ENCODE data around the gene VPS37D.
"Not testable (repeated sequence)": the region's sequence is repeated elsewhere in the genome, so short reads cannot be mapped to it uniquely, and the experiment has no call there.

Gene VPS37D

DNA sequence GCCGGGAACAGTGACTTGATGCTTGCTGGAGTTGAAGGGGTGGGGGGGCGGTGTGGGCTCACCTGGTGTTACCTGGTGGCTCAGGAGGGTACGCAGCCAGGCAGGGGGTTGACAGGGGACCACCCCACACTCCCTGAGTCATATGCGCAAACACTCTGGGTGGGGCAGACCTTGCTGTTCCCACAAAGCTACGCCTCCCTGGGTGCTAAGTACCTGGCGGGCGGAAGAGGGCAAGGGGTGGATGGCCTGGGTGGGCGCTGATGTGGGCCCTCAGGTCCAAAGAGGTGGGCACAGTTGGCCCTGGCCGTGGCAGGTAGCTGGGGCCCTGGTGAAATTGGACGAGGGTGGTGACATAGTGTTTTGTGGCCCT is 37.9 kb downstream of the VPS37D start:
- Histone ChIP-seq H3K79me2 (ENCODE audit: control insufficient read depth, insufficient read depth, low read length, unreplicated experiment) (peaks cover 42% of the 10 kb centered on the region), H2AFZ (ENCODE audit: low read length, unreplicated experiment) (no peak overlapping the region), H3K36me3 (ENCODE audit: insufficient read depth, low read length) (peaks cover 19% of the 10 kb centered on the region; the same call in 1 of the 2 replicates), H3K27ac (ENCODE audit: low read depth, low read length) (peak overlapping the region; percentile 59), H3K27me3 (ENCODE audit: insufficient read depth, low read length) (no peaks in the 10 kb centered on the region), H3K4me1 (ENCODE audit: control insufficient read depth, insufficient read depth, low read length, unreplicated experiment) (peaks cover 51% of the 10 kb centered on the region), H3K4me3 (ENCODE audit: low read depth, low read length) (no peak overlapping the region)

DNA sequence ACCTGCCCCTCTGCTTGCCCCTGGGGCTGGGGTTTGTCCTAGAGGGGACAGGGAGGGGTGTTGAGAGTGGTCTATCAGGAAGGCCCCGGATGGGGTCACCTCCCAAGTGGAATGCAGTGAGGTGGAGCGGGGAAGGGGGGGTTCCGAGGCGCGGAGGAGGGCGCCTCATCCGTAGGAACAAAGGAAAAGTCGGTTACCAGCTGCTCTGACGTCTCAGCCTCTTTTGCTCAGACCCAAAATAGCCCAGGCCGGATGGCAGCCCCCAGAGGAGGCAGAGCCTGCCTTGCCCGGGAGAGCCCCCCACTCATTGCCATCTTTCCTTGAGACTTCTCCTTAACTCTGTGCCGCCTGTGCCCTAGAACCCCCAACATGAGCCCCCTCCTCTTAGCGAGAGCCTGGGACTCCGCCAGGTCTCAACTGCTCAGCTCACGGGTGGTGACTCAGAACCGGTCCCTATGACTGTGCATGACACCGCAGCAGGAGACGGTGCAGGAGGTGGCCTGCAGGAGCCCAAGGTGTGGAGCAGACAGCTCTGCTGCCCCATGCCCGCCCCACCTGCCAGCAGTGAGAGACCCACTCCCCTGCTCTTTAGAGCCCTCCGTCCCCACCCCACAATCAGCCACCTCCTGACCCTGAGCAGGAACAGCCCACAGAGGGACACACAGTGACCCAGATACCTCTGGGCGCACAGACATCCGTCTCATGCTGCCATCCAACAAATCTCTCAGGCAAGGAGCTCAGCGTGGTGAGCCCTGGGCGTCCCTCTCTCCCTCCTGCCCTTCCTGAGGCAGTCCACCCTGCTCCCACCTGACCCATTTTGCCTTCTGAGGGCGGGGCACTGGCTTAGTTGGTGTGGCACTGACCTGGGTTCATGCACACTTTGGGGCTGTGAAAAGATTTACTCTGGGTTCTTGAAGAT is 38.8 kb downstream of the VPS37D start:
- Histone ChIP-seq H3K36me3 (ENCODE audit: insufficient read depth, low read length) (peaks cover 24% of the 10 kb centered on the region; the same call in 1 of the 2 replicates), H3K27ac (ENCODE audit: low read depth, low read length) (peak overlapping the region; percentile 59), H3K27me3 (ENCODE audit: insufficient read depth, low read length) (no peaks in the 10 kb centered on the region), H3K79me2 (ENCODE audit: control insufficient read depth, insufficient read depth, low read length, unreplicated experiment) (peaks cover 50% of the 10 kb centered on the region), H3K4me1 (ENCODE audit: control insufficient read depth, insufficient read depth, low read length, unreplicated experiment) (peaks cover 58% of the 10 kb centered on the region), H2AFZ (ENCODE audit: low read length, unreplicated experiment) (no peak overlapping the region), H3K4me3 (ENCODE audit: low read depth, low read length) (no peak overlapping the region)

DNA sequence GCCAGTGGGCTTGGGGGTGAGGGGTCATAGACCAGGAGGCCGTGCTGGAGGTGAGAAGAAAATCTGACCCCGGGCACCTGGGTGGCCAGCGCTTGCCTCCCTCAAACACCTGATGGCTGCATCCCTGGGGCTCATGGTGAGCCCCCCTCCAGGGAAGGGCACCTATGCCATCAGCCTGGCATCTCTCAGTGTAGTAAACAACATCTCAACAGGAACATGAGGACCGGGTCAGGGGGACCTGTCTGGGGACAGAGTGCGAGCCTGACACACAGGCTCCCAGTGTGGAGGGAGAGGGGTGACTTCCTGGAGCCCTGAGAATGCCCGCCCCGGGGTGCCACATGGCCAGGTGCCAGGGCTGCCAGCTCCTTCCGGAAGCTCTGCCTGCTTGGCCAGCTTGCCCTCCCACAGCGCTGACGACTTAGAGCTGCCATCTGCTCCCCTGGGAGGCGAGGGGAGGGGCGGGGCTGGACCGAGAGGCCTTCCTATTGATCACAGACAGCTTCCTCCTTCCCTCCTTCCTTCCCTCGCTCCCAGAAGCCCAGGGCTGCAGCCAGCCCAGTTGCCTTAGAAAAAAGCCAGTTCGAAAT is 39.5 kb downstream of the VPS37D start:
- no peak overlapping the region for H2AFZ ChIP-seq (ENCODE audit: low read length, unreplicated experiment)
- peaks cover 66% of the 10 kb centered on the region for H3K4me1 ChIP-seq (ENCODE audit: control insufficient read depth, insufficient read depth, low read length, unreplicated experiment)
- no peaks in the 10 kb centered on the region for H3K27me3 ChIP-seq (ENCODE audit: insufficient read depth, low read length)
- H3K36me3 ChIP-seq (ENCODE audit: insufficient read depth, low read length): peaks cover 22% of the 10 kb centered on the region; the same call in 1 of the 2 replicates
- peaks cover 58% of the 10 kb centered on the region for H3K79me2 ChIP-seq (ENCODE audit: control insufficient read depth, insufficient read depth, low read length, unreplicated experiment)
- no peak overlapping the region for H3K4me3 ChIP-seq (ENCODE audit: low read depth, low read length)
- H3K27ac ChIP-seq (ENCODE audit: low read depth, low read length): peak overlapping the region; percentile 59

DNA sequence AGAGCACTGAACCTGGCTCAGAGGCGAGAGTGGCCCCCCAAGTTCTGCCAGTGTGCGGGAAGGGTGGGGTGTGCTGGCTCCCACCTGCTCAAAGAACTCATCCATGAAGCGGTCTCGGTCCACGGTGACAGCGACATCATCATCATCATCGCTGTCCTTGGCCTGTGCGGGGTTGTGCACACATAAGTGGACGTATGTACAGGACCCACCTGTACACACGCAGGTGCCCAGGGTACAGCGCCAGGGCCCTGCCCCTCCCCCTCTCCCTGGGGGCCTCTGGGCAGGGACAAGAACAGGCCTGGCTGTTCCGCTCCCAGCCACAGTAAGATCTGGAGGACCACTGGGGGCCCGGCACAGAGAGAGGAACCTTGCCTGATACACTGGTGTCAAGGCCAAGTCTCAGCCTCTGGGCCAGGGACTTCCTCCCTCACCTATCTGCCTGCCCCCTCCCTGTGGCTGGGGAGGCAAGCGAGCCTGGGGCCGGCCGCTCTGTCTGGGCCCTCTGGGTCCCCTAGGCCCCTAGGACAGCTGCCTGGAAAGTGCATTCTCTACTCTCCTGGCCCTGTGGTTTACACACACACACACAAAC is 41.4 kb downstream of the VPS37D start:
- Histone ChIP-seq H3K4me3 (ENCODE audit: low read depth, low read length) (no peak overlapping the region), H2AFZ (ENCODE audit: low read length, unreplicated experiment) (no peak overlapping the region), H3K36me3 (ENCODE audit: insufficient read depth, low read length) (peaks cover 24% of the 10 kb centered on the region; the same call in 1 of the 2 replicates), H3K4me1 (ENCODE audit: control insufficient read depth, insufficient read depth, low read length, unreplicated experiment) (peaks cover 82% of the 10 kb centered on the region), H3K79me2 (ENCODE audit: control insufficient read depth, insufficient read depth, low read length, unreplicated experiment) (peaks cover 70% of the 10 kb centered on the region), H3K27me3 (ENCODE audit: insufficient read depth, low read length) (no peaks in the 10 kb centered on the region), H3K27ac (ENCODE audit: low read depth, low read length) (no peak overlapping the region)

DNA sequence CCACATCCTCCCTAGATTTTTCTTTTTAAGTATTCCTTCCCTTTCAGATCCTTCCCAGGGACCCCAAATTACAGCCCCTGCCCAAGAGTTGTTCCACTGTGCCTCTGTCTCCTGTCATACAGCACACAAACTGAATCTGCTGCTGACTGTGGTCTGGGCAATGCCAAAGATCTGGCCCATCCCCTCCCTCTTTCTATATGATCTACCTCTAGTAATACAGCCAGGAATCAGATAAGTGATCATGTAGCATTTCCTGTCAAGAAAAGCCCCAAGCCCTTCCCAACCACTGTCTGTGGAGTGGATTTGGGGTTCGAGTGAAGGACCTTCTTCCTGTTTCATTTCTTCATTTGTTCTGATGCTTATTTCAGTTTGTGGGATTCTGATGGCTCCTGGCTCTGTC is 45.1 kb downstream of the VPS37D start:
- H2AFZ ChIP-seq (ENCODE audit: low read length, unreplicated experiment): no peak overlapping the region
- peaks cover 71% of the 10 kb centered on the region for H3K4me1 ChIP-seq (ENCODE audit: control insufficient read depth, insufficient read depth, low read length, unreplicated experiment)
- peaks cover 21% of the 10 kb centered on the region; the same call in 1 of the 2 replicates for H3K36me3 ChIP-seq (ENCODE audit: insufficient read depth, low read length)
- H3K27me3 ChIP-seq (ENCODE audit: insufficient read depth, low read length): no peaks in the 10 kb centered on the region
- H3K27ac ChIP-seq (ENCODE audit: low read depth, low read length): peak overlapping the region; percentile 34; the same call in 1 of the 2 replicates
- H3K4me3 ChIP-seq (ENCODE audit: low read depth, low read length): no peak overlapping the region
- peaks cover 89% of the 10 kb centered on the region for H3K79me2 ChIP-seq (ENCODE audit: control insufficient read depth, insufficient read depth, low read length, unreplicated experiment)

DNA sequence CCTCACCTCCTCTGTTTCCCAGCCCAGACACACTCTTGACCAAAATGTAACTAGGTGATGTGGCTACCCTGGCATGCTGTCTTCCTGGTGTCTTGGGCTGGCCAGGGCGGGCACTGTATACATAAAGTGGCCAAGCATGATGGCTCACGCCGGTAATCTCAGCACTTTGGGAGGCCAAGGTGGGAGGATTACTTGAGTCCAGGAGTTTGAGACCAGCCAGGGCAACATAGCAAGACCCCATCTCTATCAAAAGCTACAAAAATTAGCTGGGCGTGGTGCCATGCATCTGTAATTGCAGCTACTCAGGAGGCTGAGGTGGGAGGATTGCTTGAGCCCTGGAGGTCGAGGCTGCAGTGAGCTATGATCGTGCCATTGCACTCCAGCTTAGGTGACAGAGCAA is 45.7 kb downstream of the VPS37D start:
- not testable (repeated sequence) for H3K4me3 ChIP-seq (ENCODE audit: low read depth, low read length); H3K27me3 ChIP-seq (ENCODE audit: insufficient read depth, low read length); H2AFZ ChIP-seq (ENCODE audit: low read length, unreplicated experiment); H3K27ac ChIP-seq (ENCODE audit: low read depth, low read length)
- peaks cover 68% of the 10 kb centered on the region for H3K4me1 ChIP-seq (ENCODE audit: control insufficient read depth, insufficient read depth, low read length, unreplicated experiment)
- H3K36me3 ChIP-seq (ENCODE audit: insufficient read depth, low read length): peaks cover 21% of the 10 kb centered on the region; the same call in 1 of the 2 replicates
- peaks cover 91% of the 10 kb centered on the region for H3K79me2 ChIP-seq (ENCODE audit: control insufficient read depth, insufficient read depth, low read length, unreplicated experiment)

DNA sequence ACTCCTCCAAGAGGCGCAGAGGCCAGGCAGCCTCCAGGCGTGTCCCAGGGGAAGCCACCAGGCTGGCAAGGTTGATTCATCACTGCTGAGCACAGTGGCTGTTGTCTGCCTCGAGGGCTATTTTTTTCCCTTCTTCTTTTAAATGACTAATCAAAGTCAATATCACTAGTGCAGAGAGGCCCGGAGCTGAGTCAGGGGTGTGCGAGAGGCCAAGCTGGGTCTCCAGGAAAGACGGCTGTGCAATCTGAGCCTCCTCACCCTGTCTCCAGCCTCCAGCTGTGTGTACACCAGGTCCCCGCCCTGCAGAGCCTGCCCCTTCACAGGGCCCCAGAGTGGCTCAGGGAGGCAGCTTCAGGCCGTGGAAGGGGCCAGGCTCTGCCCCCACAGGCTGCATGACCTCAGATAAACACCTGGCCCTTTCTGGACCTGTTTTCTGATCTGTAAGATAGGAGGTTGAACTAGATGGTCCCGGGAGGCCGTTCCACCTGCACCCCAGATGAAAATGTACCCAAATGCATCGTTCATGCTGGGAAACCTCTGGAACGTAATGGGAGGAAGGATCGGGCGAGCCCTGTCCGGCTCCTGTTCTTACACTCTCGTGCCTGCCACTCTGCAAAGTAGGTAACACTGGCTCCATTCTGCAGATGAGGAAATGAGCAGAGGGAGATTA is 48.2 kb downstream of the VPS37D start:
- H3K4me3 ChIP-seq (ENCODE audit: low read depth, low read length): peak overlapping the region; percentile 69
- peaks cover 59% of the 10 kb centered on the region for H3K4me1 ChIP-seq (ENCODE audit: control insufficient read depth, insufficient read depth, low read length, unreplicated experiment)
- H3K27me3 ChIP-seq (ENCODE audit: insufficient read depth, low read length): no peaks in the 10 kb centered on the region
- H3K79me2 ChIP-seq (ENCODE audit: control insufficient read depth, insufficient read depth, low read length, unreplicated experiment): peaks cover 79% of the 10 kb centered on the region
- peak overlapping the region; percentile 97 for H3K27ac ChIP-seq (ENCODE audit: low read depth, low read length)
- peaks cover 14% of the 10 kb centered on the region; the same call in 1 of the 2 replicates for H3K36me3 ChIP-seq (ENCODE audit: insufficient read depth, low read length)
- no peak overlapping the region for H2AFZ ChIP-seq (ENCODE audit: low read length, unreplicated experiment)

DNA sequence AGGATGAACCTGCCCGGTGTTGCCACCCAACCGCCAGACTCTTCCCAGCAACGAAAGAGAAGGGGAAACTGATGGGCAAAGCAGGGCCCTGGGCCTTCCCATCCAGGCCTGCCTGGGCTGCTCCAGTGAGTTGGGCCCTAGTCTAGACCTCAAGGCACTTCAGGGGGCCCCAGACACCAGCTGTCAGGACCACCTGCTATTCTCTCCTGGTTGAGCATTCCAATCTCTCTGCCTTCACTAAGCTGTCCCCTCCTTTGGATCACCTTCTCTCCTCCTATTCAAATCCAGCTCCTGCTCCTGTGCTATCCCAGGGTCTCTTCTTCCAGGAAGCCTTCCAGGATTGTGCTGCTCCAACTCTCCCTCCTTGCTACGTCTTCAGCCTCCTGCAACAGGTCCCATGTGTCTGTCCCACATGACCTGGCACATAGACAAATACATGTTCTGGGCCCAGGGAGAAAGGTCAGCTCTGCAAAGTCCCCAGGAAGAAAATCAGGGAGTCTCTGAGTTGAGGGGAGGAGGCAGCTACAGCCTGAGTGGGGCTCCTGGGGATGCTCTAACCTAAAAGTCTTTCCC is 48.8 kb downstream of the VPS37D start:
- H3K27me3 ChIP-seq (ENCODE audit: insufficient read depth, low read length): no peaks in the 10 kb centered on the region
- H2AFZ ChIP-seq (ENCODE audit: low read length, unreplicated experiment): no peak overlapping the region
- H3K27ac ChIP-seq (ENCODE audit: low read depth, low read length): peak overlapping the region; percentile 97
- peaks cover 58% of the 10 kb centered on the region for H3K4me1 ChIP-seq (ENCODE audit: control insufficient read depth, insufficient read depth, low read length, unreplicated experiment)
- H3K79me2 ChIP-seq (ENCODE audit: control insufficient read depth, insufficient read depth, low read length, unreplicated experiment): peaks cover 72% of the 10 kb centered on the region
- H3K4me3 ChIP-seq (ENCODE audit: low read depth, low read length): peak overlapping the region; percentile 69
- peaks cover 7% of the 10 kb centered on the region; the same call in 1 of the 2 replicates for H3K36me3 ChIP-seq (ENCODE audit: insufficient read depth, low read length)

DNA sequence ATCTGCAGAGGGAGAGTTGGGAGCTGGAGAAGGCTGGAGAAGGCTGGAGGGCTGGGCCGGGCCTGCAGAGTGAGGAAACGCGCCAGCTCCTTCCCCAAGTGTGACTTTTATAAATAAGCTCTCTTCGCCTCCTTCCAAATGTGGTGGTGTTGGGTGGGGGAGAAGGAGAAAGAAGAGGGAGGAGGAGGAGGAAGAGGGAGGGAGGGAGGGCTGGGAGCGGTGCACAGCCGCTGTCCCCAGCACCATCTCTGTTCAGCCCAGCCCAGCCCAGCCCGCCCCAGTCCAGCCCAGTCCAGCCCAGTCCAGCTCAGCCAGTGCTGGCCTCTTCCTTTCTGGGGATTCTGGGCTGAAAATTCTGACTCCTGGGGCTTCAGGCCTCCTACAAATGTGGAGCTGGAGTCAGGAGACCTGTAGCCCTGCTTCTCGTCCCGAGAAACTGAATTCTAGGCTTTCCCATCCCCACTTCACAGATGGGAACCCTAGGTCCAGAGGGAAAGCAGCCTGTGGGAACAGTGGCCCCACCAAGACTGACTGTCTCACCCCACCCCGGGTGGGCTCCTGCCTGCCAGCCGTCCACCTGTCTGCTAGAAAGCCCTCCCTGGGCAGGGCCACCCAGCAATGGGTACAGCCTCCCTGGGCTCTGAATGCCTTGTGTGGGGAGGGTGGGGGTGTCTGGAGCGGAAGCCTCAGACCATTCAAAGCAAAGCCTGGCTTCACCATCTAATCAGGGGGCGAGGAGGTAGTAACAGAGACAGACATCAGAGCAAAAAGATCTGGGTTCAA is 49.6 kb downstream of the VPS37D start:
- peaks cover 7% of the 10 kb centered on the region; the same call in 1 of the 2 replicates for H3K36me3 ChIP-seq (ENCODE audit: insufficient read depth, low read length)
- peak overlapping the region; percentile 97 for H3K27ac ChIP-seq (ENCODE audit: low read depth, low read length)
- H3K4me3 ChIP-seq (ENCODE audit: low read depth, low read length): peak overlapping the region; percentile 97
- H3K4me1 ChIP-seq (ENCODE audit: control insufficient read depth, insufficient read depth, low read length, unreplicated experiment): peaks cover 58% of the 10 kb centered on the region
- H3K27me3 ChIP-seq (ENCODE audit: insufficient read depth, low read length): no peaks in the 10 kb centered on the region
- H2AFZ ChIP-seq (ENCODE audit: low read length, unreplicated experiment): no peak overlapping the region
- H3K79me2 ChIP-seq (ENCODE audit: control insufficient read depth, insufficient read depth, low read length, unreplicated experiment): peaks cover 64% of the 10 kb centered on the region
